NCI-H2227 treated with DMSO at 0.1 percent for 48 hours (cell line): ENCODE data around the gene SNCG.

Experiments used
- DNase-seq: peaks from one replicate; lab custom pipeline; 2025; lab: John Stamatoyannopoulos, UW

The SNCG gene

GRCh38 chr10:86960863-86961434 is 2.5 kb downstream of the SNCG start:
- DNase-seq, result no peak

DNA sequence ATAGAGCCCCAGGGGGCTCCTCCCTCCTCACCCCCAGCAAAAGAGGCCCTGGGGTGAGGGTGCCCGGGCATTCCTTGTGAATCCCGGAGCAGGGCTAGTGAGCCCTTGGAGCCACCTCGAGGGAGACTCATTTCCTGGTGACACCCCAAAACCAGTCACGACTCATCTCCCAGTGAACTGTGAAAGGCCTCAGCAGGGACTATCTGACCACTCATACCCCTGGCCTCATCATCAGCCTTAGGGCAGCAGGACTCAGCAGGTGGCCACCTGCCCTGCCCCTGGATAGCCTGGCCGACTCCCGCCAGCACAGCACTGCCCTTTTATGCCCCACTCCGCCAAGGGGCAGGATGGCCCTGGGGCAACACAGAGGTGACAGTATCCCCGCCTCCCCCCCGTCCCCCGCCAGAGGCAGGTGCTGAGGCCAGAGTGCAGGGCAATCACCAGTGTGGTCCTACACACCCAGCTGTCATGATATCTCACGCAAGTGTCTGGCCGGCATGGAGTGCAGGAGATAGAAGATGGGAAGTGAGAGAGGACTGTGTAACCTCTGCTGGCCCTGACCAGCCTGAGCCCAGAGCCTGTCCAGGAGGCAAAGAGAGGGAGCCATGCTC is 3.2 kb downstream of the SNCG start:
- no peak for DNase-seq

- no peak for DNase-seq
These were observed 4.0 kb downstream of the SNCG start for GRCh38 chr10:86962136-86962980.

DNA sequence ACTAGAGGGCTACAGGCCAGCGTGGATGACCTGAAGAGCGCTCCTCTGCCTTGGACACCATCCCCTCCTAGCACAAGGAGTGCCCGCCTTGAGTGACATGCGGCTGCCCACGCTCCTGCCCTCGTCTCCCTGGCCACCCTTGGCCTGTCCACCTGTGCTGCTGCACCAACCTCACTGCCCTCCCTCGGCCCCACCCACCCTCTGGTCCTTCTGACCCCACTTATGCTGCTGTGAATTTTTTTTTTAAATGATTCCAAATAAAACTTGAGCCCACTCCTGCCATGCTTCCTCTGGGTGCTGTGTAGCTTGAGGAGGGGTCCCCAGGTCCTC is 4.5 kb downstream of the SNCG start:
- DNase-seq, result no peak

DNA sequence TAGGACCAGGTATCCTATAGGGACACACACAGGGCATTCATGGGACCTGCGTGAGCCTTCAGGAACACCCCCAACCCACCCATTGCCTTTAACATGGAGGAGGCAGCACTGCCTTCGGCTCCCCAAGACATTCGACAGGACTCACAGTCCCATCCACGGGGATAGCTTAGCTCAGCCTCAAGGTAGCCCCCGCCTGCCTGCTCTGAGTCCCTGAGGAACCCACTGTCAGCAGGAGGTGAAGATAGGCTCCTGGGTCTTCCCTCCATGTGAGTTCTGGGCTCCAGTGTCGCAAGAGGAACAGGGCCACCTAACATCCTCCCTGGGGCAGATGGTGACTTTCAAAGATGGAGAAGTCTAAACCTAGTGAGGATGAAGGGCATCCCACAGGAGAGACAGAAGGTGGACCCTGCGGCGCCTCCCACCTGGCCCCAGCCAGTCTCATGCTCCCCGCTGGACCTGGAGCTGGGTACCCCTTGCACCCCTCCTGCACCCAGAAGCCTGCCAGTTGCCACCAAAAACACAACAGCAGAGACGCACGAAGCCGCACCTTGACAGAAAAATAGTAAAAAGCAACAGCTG is 5.0 kb downstream of the SNCG start:
- no peak for DNase-seq

- DNase-seq, result no peak
These were observed 5.9 kb downstream of the SNCG start for GRCh38 chr10:86964061-86964846.

DNA sequence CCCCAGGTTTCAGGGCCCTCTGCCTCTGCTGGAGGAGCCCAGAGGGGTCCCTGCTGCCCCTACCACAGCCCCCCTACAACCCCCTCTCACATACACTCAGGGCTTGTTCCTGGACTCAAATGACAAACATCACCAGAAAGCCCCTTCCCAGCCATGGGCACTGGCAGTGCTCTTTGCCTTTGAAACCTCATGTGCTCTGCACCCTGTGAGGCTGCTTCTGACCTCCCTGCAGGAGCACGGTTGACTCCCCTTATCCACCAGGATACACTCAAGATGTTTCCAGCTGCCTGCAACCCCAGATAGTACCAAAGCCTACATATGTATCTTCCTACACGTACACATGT is 6.4 kb downstream of the SNCG start:
- no peak for DNase-seq

DNA sequence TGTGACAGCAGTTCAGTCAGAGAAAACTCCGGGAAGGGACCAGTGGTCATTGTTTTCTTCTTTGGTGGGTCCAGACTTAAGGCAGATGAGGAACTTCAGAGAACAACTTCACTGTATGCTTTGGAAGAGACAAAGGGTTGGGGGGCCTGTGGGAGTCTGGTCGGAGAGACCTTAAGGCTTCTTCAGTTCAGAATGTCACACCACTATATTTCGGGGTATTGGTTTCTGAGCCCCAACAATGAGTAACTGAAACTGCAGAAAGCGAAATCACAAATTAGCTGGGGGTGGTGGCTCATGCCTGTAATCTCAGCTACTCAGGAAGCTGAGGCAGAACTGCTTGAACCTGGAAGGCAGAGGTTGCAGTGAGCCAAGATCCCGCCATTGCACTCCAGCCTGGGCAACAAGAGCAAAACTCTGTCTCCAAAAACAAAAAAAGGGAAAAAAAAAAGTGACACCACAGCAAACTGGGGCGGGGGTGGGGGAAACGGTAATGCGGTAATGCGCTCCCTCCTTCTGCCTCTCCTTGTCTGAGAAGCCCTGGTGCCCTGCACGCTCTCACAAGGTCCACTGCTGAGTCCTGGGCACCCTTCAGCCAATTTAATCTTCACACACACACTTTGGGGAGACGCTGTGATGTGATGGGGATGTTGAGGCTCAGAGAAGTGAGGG is 7.7 kb downstream of the SNCG start:
- no peak for DNase-seq

GRCh38 chr10:86967481-86967941 is 9.1 kb downstream of the SNCG start:
- DNase-seq, result no peak

DNA sequence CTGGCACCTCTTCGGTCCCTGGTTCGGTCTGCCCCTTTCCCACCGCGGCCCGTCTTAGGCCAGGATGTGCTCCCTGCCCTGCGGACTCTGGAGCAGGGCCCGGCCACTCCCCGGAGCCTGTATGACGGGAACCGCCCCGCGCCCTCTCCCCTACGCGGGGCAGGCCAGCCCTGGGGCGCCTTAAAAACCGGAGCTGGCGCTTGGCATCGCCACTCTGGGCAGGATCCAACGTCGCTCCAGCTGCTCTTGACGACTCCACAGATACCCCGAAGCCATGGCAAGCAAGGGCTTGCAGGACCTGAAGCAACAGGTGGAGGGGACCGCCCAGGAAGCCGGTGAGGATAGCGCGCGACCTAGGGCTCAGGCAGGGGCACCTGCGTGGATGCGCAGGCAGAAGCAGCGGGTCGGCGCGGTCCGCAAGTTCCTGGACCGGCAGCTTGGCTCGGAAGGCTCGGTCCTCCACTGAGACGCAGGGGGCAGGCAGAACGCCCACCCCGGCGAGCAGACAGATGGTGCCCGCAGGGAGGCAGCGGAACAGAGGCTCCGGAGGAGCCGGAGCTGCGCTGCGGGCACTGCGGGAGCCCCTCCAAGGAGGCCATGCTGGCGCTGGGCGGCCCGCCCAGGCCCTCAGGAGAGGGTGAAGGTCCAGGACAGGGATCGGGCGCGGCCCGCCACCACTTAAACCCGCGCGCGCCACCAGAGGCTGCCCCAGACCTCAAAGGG is 10.0 kb downstream of the SNCG start, which contains the start of gene ADIRF:
TSS of gene ADIRF (plus strand) at position 212 of the 723 bp plus-strand sequence. CDS start at position 275, 63 bp downstream.
- no peak for DNase-seq

DNA sequence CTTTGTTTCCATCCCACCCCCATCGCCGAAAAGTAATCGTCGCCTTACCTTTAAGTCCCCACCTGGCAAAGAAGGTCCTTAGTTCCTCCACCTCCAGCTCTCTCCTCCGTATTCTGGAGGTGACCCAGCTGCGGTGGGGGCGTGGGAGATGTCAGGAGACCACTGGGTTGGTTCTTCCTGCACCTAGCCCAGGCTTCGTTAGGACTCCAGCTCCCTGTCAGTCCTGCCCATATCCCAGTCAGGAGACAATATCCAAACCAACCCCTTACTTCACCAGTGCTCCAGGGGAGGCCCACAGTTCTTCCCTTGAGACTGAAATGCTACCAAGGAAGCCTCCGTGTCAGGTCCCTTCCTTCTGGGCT is 10.6 kb downstream of the SNCG start:
- no peak for DNase-seq

- no peak for DNase-seq
These were observed 11.1 kb downstream of the SNCG start for GRCh38 chr10:86969421-86970041.

DNA sequence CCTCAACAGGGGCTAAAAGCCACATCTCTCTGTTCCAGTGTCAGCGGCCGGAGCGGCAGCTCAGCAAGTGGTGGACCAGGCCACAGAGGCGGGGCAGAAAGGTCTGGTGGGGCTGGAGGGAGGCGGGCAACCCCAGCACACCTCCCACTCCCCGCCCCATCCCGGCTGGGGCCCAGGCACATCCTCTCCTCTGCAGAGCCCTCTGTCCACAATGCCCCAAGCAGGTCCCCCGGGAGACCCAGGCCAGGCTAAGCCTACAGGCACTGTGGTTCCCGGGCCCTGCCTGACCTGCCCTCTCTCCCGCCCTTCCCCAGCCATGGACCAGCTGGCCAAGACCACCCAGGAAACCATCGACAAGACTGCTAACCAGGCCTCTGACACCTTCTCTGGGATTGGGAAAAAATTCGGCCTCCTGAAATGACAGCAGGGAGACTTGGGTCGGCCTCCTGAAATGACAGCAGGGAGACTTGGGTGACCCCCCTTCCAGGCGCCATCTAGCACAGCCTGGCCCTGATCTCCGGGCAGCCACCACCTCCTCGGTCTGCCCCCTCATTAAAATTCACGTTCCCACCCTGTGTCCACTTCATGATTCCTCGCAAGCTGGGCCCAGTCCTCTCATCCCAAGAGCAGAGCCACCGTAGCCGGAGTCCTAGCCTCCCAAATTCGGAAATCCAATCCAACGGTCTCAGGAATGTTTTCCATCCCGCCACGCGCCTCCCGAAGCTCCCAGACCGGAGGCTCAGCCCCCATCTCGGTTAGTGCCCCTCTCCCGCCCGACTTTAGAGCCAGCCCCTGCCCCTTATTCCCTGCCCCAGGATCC is 12.0 kb downstream of the SNCG start:
- peak; percentile 3 for DNase-seq

DNA sequence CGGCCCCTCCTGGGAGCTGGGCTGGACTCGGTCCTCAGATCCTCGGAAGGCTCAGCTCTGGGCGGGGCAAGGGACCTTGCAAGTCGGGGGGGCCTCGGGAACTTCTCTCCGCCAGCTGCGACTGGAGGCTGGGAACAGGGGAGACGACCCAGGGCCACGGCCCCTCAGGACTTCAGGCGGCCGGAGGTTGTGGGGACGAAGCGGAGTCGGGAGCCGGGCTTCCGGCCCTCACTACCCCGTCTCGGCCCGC is 12.5 kb downstream of the SNCG start:
- DNase-seq, result no peak

- DNase-seq, result peak; percentile 53
These were observed 13.0 kb downstream of the SNCG start for GRCh38 chr10:86971232-86971991.

DNA sequence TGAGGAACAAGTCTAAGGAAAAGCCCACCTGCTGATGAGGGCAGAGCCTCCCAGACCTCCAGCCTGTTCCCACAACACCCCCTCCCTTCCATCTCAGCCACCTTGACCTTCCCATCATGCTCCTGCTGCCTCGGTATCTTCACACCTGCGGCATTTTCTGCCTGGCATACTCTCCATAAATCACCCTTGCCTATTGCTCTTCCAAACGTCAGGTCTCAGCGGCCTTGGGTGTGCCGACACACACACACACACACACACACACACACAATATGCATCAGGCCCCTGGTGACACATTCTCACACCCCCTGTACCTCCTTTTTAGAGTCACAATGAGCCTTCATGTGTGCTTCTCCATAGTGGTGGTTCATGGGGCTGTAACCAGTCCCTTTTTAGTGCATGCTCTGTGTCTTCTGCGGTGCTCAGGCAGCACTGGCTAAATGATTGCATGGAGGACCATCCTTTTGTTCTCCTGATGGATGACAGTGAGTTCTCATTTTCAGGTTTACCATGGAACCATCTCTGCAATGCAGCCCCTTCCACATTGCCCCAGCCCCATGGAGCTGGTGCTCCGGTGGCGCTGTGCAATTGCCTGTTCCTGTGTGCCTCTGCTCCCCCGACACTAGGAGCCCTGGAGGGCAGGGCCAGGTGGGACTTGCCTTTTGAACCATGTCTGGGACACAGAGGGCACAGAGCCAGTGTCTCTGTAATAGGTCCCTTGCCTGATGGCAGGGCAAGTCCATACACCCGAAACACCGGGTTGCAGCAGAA is 14.4 kb downstream of the SNCG start:
- no peak for DNase-seq

GRCh38 chr10:86974484-86974883 is 16.1 kb downstream of the SNCG start:
- no peak for DNase-seq

GRCh38 chr10:86976362-86977056 is 18.1 kb downstream of the SNCG start:
- DNase-seq, result no peak
